ENCODE data around the gene TSBP1.

GRCh38 chr6:32293695-32294094 lies 78.0 kb downstream of the TSBP1 start:
- TF ChIP-seq, protein P1, sequence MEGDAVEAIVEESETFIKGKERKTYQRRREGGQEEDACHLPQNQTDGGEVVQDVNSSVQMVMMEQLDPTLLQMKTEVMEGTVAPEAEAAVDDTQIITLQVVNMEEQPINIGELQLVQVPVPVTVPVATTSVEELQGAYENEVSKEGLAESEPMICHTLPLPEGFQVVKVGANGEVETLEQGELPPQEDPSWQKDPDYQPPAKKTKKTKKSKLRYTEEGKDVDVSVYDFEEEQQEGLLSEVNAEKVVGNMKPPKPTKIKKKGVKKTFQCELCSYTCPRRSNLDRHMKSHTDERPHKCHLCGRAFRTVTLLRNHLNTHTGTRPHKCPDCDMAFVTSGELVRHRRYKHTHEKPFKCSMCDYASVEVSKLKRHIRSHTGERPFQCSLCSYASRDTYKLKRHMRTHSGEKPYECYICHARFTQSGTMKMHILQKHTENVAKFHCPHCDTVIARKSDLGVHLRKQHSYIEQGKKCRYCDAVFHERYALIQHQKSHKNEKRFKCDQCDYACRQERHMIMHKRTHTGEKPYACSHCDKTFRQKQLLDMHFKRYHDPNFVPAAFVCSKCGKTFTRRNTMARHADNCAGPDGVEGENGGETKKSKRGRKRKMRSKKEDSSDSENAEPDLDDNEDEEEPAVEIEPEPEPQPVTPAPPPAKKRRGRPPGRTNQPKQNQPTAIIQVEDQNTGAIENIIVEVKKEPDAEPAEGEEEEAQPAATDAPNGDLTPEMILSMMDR (IDR thresholded peaks at IDR 0.05) = no peak
- TF ChIP-seq POLR2AphosphoS5 (IDR thresholded peaks at IDR 0.05; ENCODE audit: low read depth, low read length) = no peak

Measured in Panc1 (cell line).